H9 (cell line): ENCODE data around the gene FBLN1. TPM values are rescaled to one million over a fixed set of nuclear protein-coding genes. Genes with fewer than 3 reads are reported as not detected.

Experiments used
- DNase-seq: peaks from one replicate; pipeline ENCODE4 v3.0.0-alpha.2; 2017
- H2AFZ ChIP-seq: one replicate; pipeline ENCODE4 v1.6.1; 2013; ENCODE audit warnings: mild to moderate bottlenecking, low read length, control low read depth, moderate library complexity
- H2AK5ac ChIP-seq: 2 replicates; pipeline ENCODE4 v1.6.1; 2013; ENCODE audit warnings: low read length, control low read depth, mixed read lengths; ENCODE audit not compliant: insufficient read length
- H2BK120ac ChIP-seq: one replicate; pipeline ENCODE4 v1.6.1; 2013; ENCODE audit warnings: low read depth, mild to moderate bottlenecking, low read length, control low read depth, inconsistent platforms; ENCODE audit not compliant: poor library complexity, severe bottlenecking
- H2BK12ac ChIP-seq: 2 replicates; pipeline ENCODE4 v1.6.1; 2013; ENCODE audit warnings: low read length, control low read depth, mixed read lengths, low read depth; ENCODE audit not compliant: insufficient read length
- H2BK15ac ChIP-seq: 2 replicates; pipeline ENCODE4 v1.6.1; 2013; ENCODE audit warnings: low read depth, low read length, control low read depth
- H2BK20ac ChIP-seq: one replicate; pipeline ENCODE4 v1.6.1; 2013; ENCODE audit warnings: low read depth, mild to moderate bottlenecking, low read length, control low read depth, inconsistent platforms; ENCODE audit not compliant: poor library complexity, severe bottlenecking
- H2BK5ac ChIP-seq: 2 replicates; pipeline ENCODE4 v1.6.1; 2013; ENCODE audit warnings: low read length, control low read depth, mixed read lengths; ENCODE audit not compliant: insufficient read length
- H3K14ac ChIP-seq: 2 replicates; pipeline ENCODE4 v1.6.1; 2013; ENCODE audit warnings: low read length, control low read depth; ENCODE audit not compliant: insufficient read depth
- H3K18ac ChIP-seq: 2 replicates; pipeline ENCODE4 v1.6.1; 2013; ENCODE audit warnings: low read depth, mild to moderate bottlenecking, mixed read lengths, low read length, control low read depth; ENCODE audit not compliant: insufficient read length
- H3K23ac ChIP-seq: 2 replicates; pipeline ENCODE4 v1.6.1; 2013; ENCODE audit warnings: low read length, control low read depth, mixed read lengths, low read depth; ENCODE audit not compliant: insufficient read length
- H3K23me2 ChIP-seq: 2 replicates; pipeline ENCODE4 v1.6.1; 2013; ENCODE audit warnings: low read depth, mild to moderate bottlenecking, mixed read lengths, low read length, control low read depth; ENCODE audit not compliant: insufficient read length, poor library complexity, severe bottlenecking
- H3K27ac ChIP-seq: 2 replicates; pipeline ENCODE4 v1.5.1; 2013; ENCODE audit warnings: low read length, control low read depth, mixed read lengths, low read depth; ENCODE audit not compliant: insufficient read length
- H3K27me3 ChIP-seq: 2 replicates; pipeline ENCODE4 v1.6.1; 2013; ENCODE audit warnings: low read length, control low read depth, inconsistent platforms; ENCODE audit not compliant: insufficient read depth
- H3K4ac ChIP-seq: 2 replicates; pipeline ENCODE4 v1.6.1; 2013; ENCODE audit warnings: low read depth, mild to moderate bottlenecking, control low read depth, inconsistent platforms, low read length, moderate library complexity
- H3K4me1 ChIP-seq: 2 replicates; pipeline ENCODE4 v1.6.1; 2013; ENCODE audit warnings: low read length, control low read depth, inconsistent platforms; ENCODE audit not compliant: insufficient read depth
- H3K4me2 ChIP-seq: 2 replicates; pipeline ENCODE4 v1.6.1; 2013; ENCODE audit warnings: low read length, control low read depth, mixed read lengths; ENCODE audit not compliant: insufficient read length, insufficient read depth
- H3K56ac ChIP-seq: 2 replicates; pipeline ENCODE4 v1.6.1; 2013; ENCODE audit warnings: low read depth, mild to moderate bottlenecking, mixed read lengths, low read length, control low read depth; ENCODE audit not compliant: insufficient read length
- H3K79me1 ChIP-seq: 2 replicates; pipeline ENCODE4 v1.6.1; 2013; ENCODE audit warnings: low read depth, mild to moderate bottlenecking, moderate library complexity, low read length, control low read depth, inconsistent platforms; ENCODE audit not compliant: insufficient read depth, poor library complexity, severe bottlenecking
- H3K79me2 ChIP-seq: 2 replicates; pipeline ENCODE4 v1.6.1; 2013; ENCODE audit warnings: low read length, control low read depth, inconsistent platforms; ENCODE audit not compliant: insufficient read depth
- H3K9ac ChIP-seq: 2 replicates; pipeline ENCODE4 v1.6.1; 2013; ENCODE audit warnings: low read length, control low read depth, mixed read lengths; ENCODE audit not compliant: insufficient read length; ENCODE audit errors: extremely low read depth
- H3K9me3 ChIP-seq: one replicate; pipeline ENCODE4 v1.6.1; 2013; ENCODE audit warnings: low read depth, low read length, inconsistent platforms; ENCODE audit not compliant: control insufficient read depth
- H3T11ph ChIP-seq: one replicate; pipeline ENCODE4 v1.6.1; 2013; ENCODE audit warnings: mild to moderate bottlenecking, low read length, control low read depth, inconsistent platforms
- H4K20me1 ChIP-seq: one replicate; pipeline ENCODE4 v1.6.1; 2013; ENCODE audit not compliant: control insufficient read depth, insufficient read length, insufficient read depth
- H4K5ac ChIP-seq: 2 replicates; pipeline ENCODE4 v1.6.1; 2013; ENCODE audit warnings: low read depth, mild to moderate bottlenecking, mixed read lengths, low read length, control low read depth; ENCODE audit not compliant: insufficient read length
- H4K8ac ChIP-seq: replicated peaks from 2 replicates; pipeline ENCODE4 v1.6.1; 2013; ENCODE audit warnings: low read length, control low read depth, mixed read lengths, low read depth; ENCODE audit not compliant: insufficient read length
- H4K91ac ChIP-seq: 2 replicates; pipeline ENCODE4 v1.6.1; 2013; ENCODE audit warnings: low read depth, mild to moderate bottlenecking, moderate library complexity, mixed read lengths, low read length, control low read depth; ENCODE audit not compliant: insufficient read length
- H3K27ac Mint-ChIP-seq, 3 experiments: 2 replicates in 2 of 3; 3 replicates in 1 of 3; pipeline ENCODE4 v1.8.0; 2020 to 2021; ENCODE audit warnings: mixed read lengths in 3 of 3, mild to moderate bottlenecking in 1 of 3, moderate library complexity in 1 of 3
- H3K27me3 Mint-ChIP-seq: 2 replicates; pipeline ENCODE4 v1.8.0; 2021; ENCODE audit warnings: low read depth, mild to moderate bottlenecking, moderate library complexity, mixed read lengths
- H3K36me3 Mint-ChIP-seq, 3 experiments: 2 replicates in 2 of 3; 3 replicates in 1 of 3; pipeline ENCODE4 v1.8.0; 2020 to 2021; ENCODE audit warnings: low read depth in 3 of 3, mixed read lengths in 3 of 3; ENCODE audit not compliant: insufficient read depth in 1 of 3
- H3K4me1 Mint-ChIP-seq, 2 experiments: 2 replicates each; pipeline ENCODE4 v1.8.0; 2020; ENCODE audit warnings: mixed read lengths in 2 of 2
- H3K4me3 Mint-ChIP-seq, 2 experiments: 2 replicates in 1 of 2; 3 replicates in 1 of 2; pipeline ENCODE4 v1.8.0; 2020 to 2021; ENCODE audit warnings: mild to moderate bottlenecking in 2 of 2, mixed read lengths in 2 of 2, moderate library complexity in 1 of 2
- H3K9me3 Mint-ChIP-seq, 2 experiments: 2 replicates in 1 of 2; 3 replicates in 1 of 2; pipeline ENCODE4 v1.8.0; 2020; ENCODE audit warnings: mild to moderate bottlenecking in 2 of 2, mixed read lengths in 2 of 2, moderate library complexity in 1 of 2
- WGBS: extraction: QIAGEN DNeasy Blood & Tissue Kit; methylation state at CpG from one replicate; pipeline ENCODE4 v1.1.7; 2013; ENCODE audit warnings: missing lambda C conversion rate, low lambda C conversion rate, mixed read lengths; ENCODE audit not compliant: insufficient read length; ENCODE audit errors: extremely low coverage; 5-methylcytosine and 5-hydroxymethylcytosine counted together
- total RNA-seq: library from RNA; stranded (reverse); gene quantifications from 2 replicates; pipeline ENCODE4 v1.2.1, GENCODE V29; 2021
- TF ChIP-seq, protein P1 (sequence below): fragments of 200-600 bp; sonication (generic); conservative IDR thresholded peaks from 3 replicates; pipeline ENCODE4 v1.8.0; 2021; ENCODE audit warnings: antibody characterized with exemption, mild to moderate bottlenecking

Gene FBLN1
- total RNA-seq, 1 experiment from 2014 or later, result 140 TPM

DNA sequence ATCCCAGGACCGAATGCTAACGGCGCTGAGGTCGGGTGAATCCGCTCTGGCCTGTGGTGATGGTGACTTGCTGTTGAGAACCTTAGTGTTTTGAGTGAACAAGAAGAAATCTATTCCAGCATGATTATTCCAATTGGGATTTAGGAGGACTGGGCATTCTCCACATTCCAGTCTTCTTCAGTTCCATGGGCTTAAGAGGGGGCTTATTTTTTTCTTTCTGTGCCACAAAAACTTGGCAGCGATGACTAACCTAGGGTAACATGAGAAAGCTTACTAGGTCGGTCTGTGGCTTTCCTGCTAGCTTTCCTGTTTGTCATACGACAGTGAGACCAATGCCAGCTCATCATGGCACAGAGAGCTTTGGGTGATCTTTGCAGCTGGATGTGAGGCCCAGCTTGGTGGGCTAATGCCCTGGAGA is 106.1 kb downstream of the FBLN1 start:
- Histone ChIP-seq H2BK120ac (no peak overlapping the region), H3K14ac (no peak overlapping the region), H2AK5ac (no peak overlapping the region), H4K20me1 (no peaks in the 10 kb centered on the region), H4K5ac (no peak overlapping the region), H3K18ac (no peak overlapping the region), H3K4me1 (no peaks in the 10 kb centered on the region), H4K91ac (no peak overlapping the region), H2AFZ (no peak overlapping the region), H3K79me2 (peaks cover 2% of the 10 kb centered on the region; the same call in 1 of the 2 replicates), H3K27ac (no peak overlapping the region), H3K9ac (no peak overlapping the region), H2BK12ac (no peak overlapping the region), H3K23me2 (no peaks in the 10 kb centered on the region), H3K4ac (no peak overlapping the region), H3K56ac (no peak overlapping the region), H4K8ac (no peak overlapping the region), H3K4me2 (no peak overlapping the region), H3K79me1 (no peaks in the 10 kb centered on the region), H2BK15ac (no peak overlapping the region), H3K23ac (no peak overlapping the region), H2BK5ac (no peak overlapping the region), H2BK20ac (no peak overlapping the region), H3T11ph (no peak overlapping the region), H3K27me3 (no peaks in the 10 kb centered on the region), H3K9me3 (no peaks in the 10 kb centered on the region)
- Mint-ChIP-seq H3K27ac (peak overlapping the region; percentile 25 to 88 (median 79); a peak in 3 of 7 replicates), H3K9me3 (no peaks in the 10 kb centered on the region), H3K4me1 (peaks cover 7 to 13% of the 10 kb centered on the region in 2 experiments), H3K27me3 (peaks cover 2% of the 10 kb centered on the region), H3K4me3 (no peak overlapping the region), H3K36me3 (peaks cover 0 to 2% (median 0%) of the 10 kb centered on the region in 3 experiments; a peak in 2 of 7 replicates)
- DNase-seq, result no peak
- TF ChIP-seq, protein P1, sequence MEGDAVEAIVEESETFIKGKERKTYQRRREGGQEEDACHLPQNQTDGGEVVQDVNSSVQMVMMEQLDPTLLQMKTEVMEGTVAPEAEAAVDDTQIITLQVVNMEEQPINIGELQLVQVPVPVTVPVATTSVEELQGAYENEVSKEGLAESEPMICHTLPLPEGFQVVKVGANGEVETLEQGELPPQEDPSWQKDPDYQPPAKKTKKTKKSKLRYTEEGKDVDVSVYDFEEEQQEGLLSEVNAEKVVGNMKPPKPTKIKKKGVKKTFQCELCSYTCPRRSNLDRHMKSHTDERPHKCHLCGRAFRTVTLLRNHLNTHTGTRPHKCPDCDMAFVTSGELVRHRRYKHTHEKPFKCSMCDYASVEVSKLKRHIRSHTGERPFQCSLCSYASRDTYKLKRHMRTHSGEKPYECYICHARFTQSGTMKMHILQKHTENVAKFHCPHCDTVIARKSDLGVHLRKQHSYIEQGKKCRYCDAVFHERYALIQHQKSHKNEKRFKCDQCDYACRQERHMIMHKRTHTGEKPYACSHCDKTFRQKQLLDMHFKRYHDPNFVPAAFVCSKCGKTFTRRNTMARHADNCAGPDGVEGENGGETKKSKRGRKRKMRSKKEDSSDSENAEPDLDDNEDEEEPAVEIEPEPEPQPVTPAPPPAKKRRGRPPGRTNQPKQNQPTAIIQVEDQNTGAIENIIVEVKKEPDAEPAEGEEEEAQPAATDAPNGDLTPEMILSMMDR, result no peak
- WGBS, result no CpG with 5 or more reads among the region's 8 CpGs
